ENCODE data around the gene KRABD2.
"Not testable (repeated sequence)": the region's sequence is repeated elsewhere in the genome, so short reads cannot be mapped to it uniquely, and the experiment has no call there.

KRABD2 gene

GRCh38 chr17:8357910-8358309 is 18.6 kb downstream of the KRABD2 start:
- DNase-seq: no peak

- DNase-seq: no peak
Measured at GRCh38 chr17:8354236-8354635, 22.3 kb downstream of the KRABD2 start.

DNA sequence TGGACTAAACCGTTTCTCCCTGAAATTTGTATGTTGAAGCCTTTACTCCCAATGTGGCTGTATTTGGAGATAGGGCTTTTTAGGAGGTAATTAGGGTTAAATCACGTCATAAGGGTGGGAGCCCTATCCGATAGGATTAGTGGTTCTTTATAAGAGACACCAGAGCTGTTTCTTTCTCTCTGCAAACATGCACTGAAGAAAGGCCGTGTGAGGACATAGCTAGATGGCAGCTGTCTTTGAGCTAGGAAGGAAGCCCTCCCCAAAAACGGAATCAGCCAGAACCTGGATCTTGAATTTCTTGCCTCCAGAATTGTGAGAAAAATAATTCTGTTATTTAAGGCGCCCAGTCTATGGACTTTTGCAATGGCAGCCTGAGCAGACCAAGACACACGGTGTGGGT is 22.8 kb downstream of the KRABD2 start:
- no peak for DNase-seq

- no peak for DNase-seq
Measured at GRCh38 chr17:8350339-8350738, 26.2 kb downstream of the KRABD2 start.

GRCh38 chr17:8347001-8347400 is 29.5 kb downstream of the KRABD2 start:
- DNase-seq: not testable (repeated sequence)

GRCh38 chr17:8345951-8346665 is 30.4 kb downstream of the KRABD2 start:
- no peak for DNase-seq

DNA sequence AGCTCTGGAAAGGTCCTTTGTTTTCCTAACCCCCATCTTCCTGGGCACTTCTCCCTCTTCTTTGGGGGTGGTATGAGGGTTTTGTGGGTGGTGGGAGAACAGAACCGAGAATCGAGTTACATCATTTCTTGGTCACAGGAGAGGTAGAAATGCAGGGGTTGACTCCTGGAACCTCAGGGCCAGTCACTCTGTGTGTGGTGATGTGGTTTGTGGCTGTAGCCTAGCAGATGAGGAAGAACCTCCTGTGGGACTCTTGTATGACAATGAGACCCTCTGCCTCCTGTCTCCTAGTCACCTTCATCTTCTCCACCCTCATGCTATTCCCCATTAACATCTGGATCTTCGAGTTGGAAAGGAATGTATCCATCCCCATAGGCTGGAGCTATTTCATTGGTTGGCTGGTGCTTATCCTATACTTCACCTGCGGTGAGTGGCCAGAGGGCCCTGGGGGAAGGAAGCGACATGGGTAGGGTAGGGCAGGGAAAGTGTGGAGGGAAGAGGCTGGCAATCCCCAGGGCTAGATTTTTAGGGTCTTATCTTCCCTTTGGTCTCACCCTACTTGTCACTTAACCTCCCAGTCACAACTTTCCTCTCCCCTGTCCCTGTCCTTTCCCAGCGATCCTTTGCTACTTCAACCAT is 31.3 kb downstream of the KRABD2 start:
- no peak for DNase-seq

GRCh38 chr17:8341456-8341855 is 35.0 kb downstream of the KRABD2 start:
- DNase-seq: no peak

- DNase-seq: no peak
Measured at GRCh38 chr17:8339540-8339939, 37.0 kb downstream of the KRABD2 start, which contains the start of gene ODF4. ODF4 (plus strand) TSS chr17:8339840; CDS start chr17:8340052, 212 bp downstream.

GRCh38 chr17:8338753-8339140 is 37.8 kb downstream of the KRABD2 start:
- DNase-seq: no peak

- no peak for DNase-seq
Measured at GRCh38 chr17:8337802-8338752, 38.4 kb downstream of the KRABD2 start.

- DNase-seq: no peak
Measured at GRCh38 chr17:8333281-8333680, 43.2 kb downstream of the KRABD2 start.

GRCh38 chr17:8332688-8333087 is 43.8 kb downstream of the KRABD2 start:
- DNase-seq: no peak

- no peak for DNase-seq
Measured at GRCh38 chr17:8332128-8332527, 44.4 kb downstream of the KRABD2 start.

DNA sequence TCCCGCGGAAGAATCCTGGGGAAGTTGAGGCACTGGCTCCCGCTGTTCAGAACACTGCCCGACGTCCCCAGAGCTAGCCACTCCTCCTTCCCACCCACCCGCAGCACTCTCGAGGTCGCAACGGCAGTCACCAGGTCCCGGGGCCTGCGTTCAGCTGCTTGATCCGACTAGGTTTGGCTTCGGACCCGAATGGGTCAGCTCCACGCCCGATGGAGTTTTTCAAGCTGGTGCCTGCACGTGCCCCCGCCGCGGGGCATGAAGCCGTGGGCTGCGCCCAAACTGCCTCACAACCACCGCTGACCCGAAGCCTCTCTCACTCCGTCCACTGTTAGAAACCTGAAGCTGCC is 49.2 kb downstream of the KRABD2 start:
- no peak for DNase-seq
